ENCODE measurements around the gene TMUB1.

The TMUB1 gene

DNA sequence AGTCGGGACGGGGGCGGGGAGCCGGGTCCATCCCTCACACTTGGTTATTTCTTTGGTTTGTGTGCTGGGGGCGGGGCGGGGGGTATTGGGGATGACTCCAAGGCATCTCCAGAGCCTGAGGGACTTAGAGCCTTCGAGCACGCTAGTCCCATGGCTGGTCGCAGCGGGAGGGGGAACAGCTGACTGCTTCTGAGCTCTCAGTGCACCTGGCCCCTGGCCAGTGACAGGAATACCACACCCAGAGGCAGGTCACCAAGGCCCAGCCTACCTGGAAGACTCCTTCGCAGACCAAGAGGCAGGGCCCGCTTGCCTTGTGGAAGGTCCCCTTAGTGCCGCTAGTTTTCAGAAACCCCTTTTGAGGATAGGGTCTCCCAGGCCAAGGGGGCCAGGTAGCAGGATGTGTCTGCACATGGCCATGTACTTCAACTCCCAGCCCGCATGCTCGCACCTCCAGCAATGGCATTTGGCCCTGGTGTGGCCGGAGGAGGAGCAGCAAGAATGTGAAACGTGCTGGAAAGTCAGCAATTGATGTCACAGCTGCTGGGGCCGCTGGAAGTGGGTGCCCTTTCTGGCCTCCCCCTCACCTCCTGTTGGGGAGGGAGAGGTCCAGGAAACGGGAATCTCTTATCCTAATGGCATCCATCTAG is 43.3 kb upstream of the TMUB1 start:
- Histone ChIP-seq H2AFZ (ENCODE audit: low read depth, low read length, severe bottlenecking) (no peak overlapping the region), H3F3A (ENCODE audit: insufficient read depth) (no peaks in the 10 kb centered on the region), H3K79me2 (ENCODE audit: insufficient read depth, low read length) (no peaks in the 10 kb centered on the region), H3K4me3 (ENCODE audit: insufficient read depth, low read length, poor library complexity, severe bottlenecking) (no peak overlapping the region), H4K20me1 (ENCODE audit: low read depth, low read length) (no peaks in the 10 kb centered on the region), H3K27me3 (ENCODE audit: low read length) (no peaks in the 10 kb centered on the region), H3K4me2 (ENCODE audit: low read depth, low read length, poor library complexity, severe bottlenecking) (no peak overlapping the region), H3K9me3 (ENCODE audit: insufficient read depth, low read length) (no peaks in the 10 kb centered on the region), H3K9ac (ENCODE audit: low read length) (no peak overlapping the region), H3K36me3 (ENCODE audit: low read length) (no peaks in the 10 kb centered on the region), H3K9me2 (replicated peaks; ENCODE audit: insufficient read depth, low read length) (no peaks in the 10 kb centered on the region), H3K27ac (ENCODE audit: low read depth, low read length) (no peak overlapping the region)
- TF ChIP-seq, protein P1, sequence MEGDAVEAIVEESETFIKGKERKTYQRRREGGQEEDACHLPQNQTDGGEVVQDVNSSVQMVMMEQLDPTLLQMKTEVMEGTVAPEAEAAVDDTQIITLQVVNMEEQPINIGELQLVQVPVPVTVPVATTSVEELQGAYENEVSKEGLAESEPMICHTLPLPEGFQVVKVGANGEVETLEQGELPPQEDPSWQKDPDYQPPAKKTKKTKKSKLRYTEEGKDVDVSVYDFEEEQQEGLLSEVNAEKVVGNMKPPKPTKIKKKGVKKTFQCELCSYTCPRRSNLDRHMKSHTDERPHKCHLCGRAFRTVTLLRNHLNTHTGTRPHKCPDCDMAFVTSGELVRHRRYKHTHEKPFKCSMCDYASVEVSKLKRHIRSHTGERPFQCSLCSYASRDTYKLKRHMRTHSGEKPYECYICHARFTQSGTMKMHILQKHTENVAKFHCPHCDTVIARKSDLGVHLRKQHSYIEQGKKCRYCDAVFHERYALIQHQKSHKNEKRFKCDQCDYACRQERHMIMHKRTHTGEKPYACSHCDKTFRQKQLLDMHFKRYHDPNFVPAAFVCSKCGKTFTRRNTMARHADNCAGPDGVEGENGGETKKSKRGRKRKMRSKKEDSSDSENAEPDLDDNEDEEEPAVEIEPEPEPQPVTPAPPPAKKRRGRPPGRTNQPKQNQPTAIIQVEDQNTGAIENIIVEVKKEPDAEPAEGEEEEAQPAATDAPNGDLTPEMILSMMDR (IDR thresholded peaks at IDR 0.05; ENCODE audit: insufficient read depth, low read length, poor library complexity, severe bottlenecking): no peak
- TF ChIP-seq EZH2phosphoT487 (conservative IDR thresholded peaks at IDR 0.05; ENCODE audit: low read length): no peak

DNA sequence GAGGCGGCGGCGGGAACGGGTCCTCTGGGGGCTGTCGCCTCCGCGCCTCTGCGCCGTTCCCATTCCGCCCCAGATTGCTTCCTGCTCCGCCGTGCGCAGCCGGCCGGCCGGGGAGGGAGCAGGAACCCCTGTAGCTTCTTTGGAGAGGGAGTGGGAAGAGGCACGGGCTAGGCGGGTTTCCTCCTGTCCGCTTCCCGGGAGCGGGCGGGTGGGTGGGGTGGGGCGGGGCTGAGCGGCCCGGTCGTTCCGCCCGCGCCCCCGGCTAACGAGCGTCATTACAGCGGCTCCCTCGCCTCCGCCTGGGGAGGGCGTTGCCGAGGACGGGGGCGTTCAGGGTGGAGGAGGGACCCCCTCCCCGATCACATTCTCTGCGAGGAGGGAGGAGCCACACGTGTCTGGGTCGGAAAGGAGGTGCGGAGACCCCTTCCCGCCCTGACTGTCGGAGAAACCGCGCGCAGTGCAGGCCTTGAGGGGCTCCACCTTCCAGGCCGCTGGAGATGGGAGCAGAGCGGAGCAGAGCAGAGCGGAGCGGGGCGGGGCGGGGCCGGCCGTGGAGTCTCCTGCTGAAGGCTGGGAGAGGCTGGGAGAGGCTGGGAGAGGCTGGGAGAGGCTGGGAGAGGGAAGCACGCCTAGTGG is 42.7 kb upstream of the TMUB1 start:
- H3K27ac ChIP-seq (ENCODE audit: low read depth, low read length): no peak overlapping the region
- no peak overlapping the region for H2AFZ ChIP-seq (ENCODE audit: low read depth, low read length, severe bottlenecking)
- no peak overlapping the region for H3K9ac ChIP-seq (ENCODE audit: low read length)
- H3K4me3 ChIP-seq (ENCODE audit: insufficient read depth, low read length, poor library complexity, severe bottlenecking): no peak overlapping the region
- no peaks in the 10 kb centered on the region for H3F3A ChIP-seq (ENCODE audit: insufficient read depth)
- no peaks in the 10 kb centered on the region for H3K27me3 ChIP-seq (ENCODE audit: low read length)
- no peaks in the 10 kb centered on the region for H3K9me2 ChIP-seq (replicated peaks; ENCODE audit: insufficient read depth, low read length)
- no peaks in the 10 kb centered on the region for H3K36me3 ChIP-seq (ENCODE audit: low read length)
- H3K9me3 ChIP-seq (ENCODE audit: insufficient read depth, low read length): no peaks in the 10 kb centered on the region
- H3K4me2 ChIP-seq (ENCODE audit: low read depth, low read length, poor library complexity, severe bottlenecking): no peak overlapping the region
- no peaks in the 10 kb centered on the region for H4K20me1 ChIP-seq (ENCODE audit: low read depth, low read length)
- no peaks in the 10 kb centered on the region for H3K79me2 ChIP-seq (ENCODE audit: insufficient read depth, low read length)
- TF ChIP-seq, protein P1 (IDR thresholded peaks at IDR 0.05; ENCODE audit: insufficient read depth, low read length, poor library complexity, severe bottlenecking): no peak
- no peak for TF ChIP-seq EZH2phosphoT487 (conservative IDR thresholded peaks at IDR 0.05; ENCODE audit: low read length)

DNA sequence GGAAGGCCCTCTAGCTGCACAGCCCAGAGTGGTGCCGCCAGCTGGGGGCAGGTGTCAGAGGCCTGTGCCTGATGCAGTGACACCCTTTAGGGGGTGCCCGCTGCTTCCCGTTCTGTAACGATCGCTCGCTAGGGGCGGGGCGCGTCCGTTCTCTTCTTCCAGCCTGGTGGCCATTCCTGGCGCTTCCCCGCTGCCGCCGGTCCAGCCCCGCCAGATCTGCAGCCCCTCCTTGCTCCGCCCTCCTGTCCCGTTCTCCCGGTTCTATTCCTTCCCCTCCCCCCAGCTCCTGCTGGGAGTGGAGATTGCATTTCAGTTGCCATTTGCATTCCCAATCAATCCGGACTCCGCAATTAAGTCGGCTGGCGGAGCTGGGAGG is 42.2 kb upstream of the TMUB1 start:
- no peak overlapping the region for H3K4me3 ChIP-seq (ENCODE audit: insufficient read depth, low read length, poor library complexity, severe bottlenecking)

More for the DNA sequence above, 42.2 kb upstream of the TMUB1 start:
- Histone ChIP-seq H3K36me3 (ENCODE audit: low read length) (no peaks in the 10 kb centered on the region), H3K79me2 (ENCODE audit: insufficient read depth, low read length) (no peaks in the 10 kb centered on the region), H3K9ac (ENCODE audit: low read length) (no peak overlapping the region), H3K4me2 (ENCODE audit: low read depth, low read length, poor library complexity, severe bottlenecking) (no peak overlapping the region), H2AFZ (ENCODE audit: low read depth, low read length, severe bottlenecking) (no peak overlapping the region), H3K27ac (ENCODE audit: low read depth, low read length) (no peak overlapping the region), H4K20me1 (ENCODE audit: low read depth, low read length) (no peaks in the 10 kb centered on the region), H3F3A (ENCODE audit: insufficient read depth) (no peaks in the 10 kb centered on the region), H3K9me2 (replicated peaks; ENCODE audit: insufficient read depth, low read length) (no peaks in the 10 kb centered on the region), H3K27me3 (ENCODE audit: low read length) (no peaks in the 10 kb centered on the region), H3K9me3 (ENCODE audit: insufficient read depth, low read length) (no peaks in the 10 kb centered on the region)
- TF ChIP-seq EZH2phosphoT487 (conservative IDR thresholded peaks at IDR 0.05; ENCODE audit: low read length): no peak
- TF ChIP-seq, protein P1 (IDR thresholded peaks at IDR 0.05; ENCODE audit: insufficient read depth, low read length, poor library complexity, severe bottlenecking): no peak

All from SU-DHL-6 (cell line).